Heart right ventricle (tissue), 16 donors: ENCODE data around the gene CHPF. TPM values are rescaled to one million over a fixed set of nuclear protein-coding genes. Genes with fewer than 3 reads are reported as not detected.

Experiments
- ATAC-seq, 8 donors: fragments of 200-7000 bp; cut with Tn5 transposase; one replicate each; pipeline ENCODE4 v1.9.1; 2020; ENCODE audit warnings: mild to moderate bottlenecking in 8 of 8, moderate library complexity in 8 of 8, moderate number of reproducible peaks in 1 of 8
- DNase-seq, 2 donors: peaks; one replicate each; pipeline ENCODE4 v3.0.0-alpha.2; 2020
- H3K27ac ChIP-seq, 10 donors: fragments of 200-600 bp; sonication (generic) in 2 of 10; one replicate each; pipeline versions ENCODE4 v1.5.0 to v1.8.0; 2020 to 2022; ENCODE audit warnings: mild to moderate bottlenecking in 3 of 10
- H3K27me3 ChIP-seq, 7 donors: fragments of 200-600 bp; one replicate each; pipeline ENCODE4 v1.8.0; 2021 to 2022; ENCODE audit warnings: mild to moderate bottlenecking in 2 of 7
- H3K36me3 ChIP-seq, 9 donors: fragments of 200-600 bp; sonication (generic) in 1 of 9; one replicate each; pipeline versions ENCODE4 v1.5.0 to v1.8.0; 2020 to 2022; ENCODE audit warnings: mild to moderate bottlenecking in 2 of 9
- H3K4me1 ChIP-seq, 9 donors: fragments of 200-600 bp; sonication (generic) in 1 of 9; one replicate each; pipeline versions ENCODE4 v1.5.0 to v1.8.0; 2020 to 2022; ENCODE audit warnings: mild to moderate bottlenecking in 4 of 9
- H3K4me3 ChIP-seq, 10 donors: fragments of 200-600 bp; sonication (generic) in 2 of 10; one replicate each; pipeline versions ENCODE4 v1.5.0 to v1.8.0; 2020 to 2022; ENCODE audit warnings: mild to moderate bottlenecking in 7 of 10, moderate library complexity in 2 of 10
- H3K9me3 ChIP-seq, 11 donors: fragments of 200-600 bp in 10 of 11; sonication (generic) in 2 of 11; one replicate each; pipeline versions ENCODE4 v1.5.0 to v1.8.0; 2013 to 2022; ENCODE audit warnings: mild to moderate bottlenecking in 2 of 11, control low read depth in 1 of 11, moderate library complexity in 1 of 11
- CTCF ChIP-seq, 9 donors: fragments of 200-600 bp; sonication (generic) in 2 of 9; IDR thresholded peaks; one replicate each; pipeline versions ENCODE4 v1.5.0 to v1.8.0; 2021 to 2022; ENCODE audit warnings: antibody characterized with exemption in 9 of 9, mild to moderate bottlenecking in 5 of 9, moderate library complexity in 1 of 9
- WGBS, 2 donors: extraction: QIAGEN DNeasy Blood & Tissue Kit; methylation state at CpG; one replicate each; pipeline ENCODE4 v1.1.7; 2013; ENCODE audit warnings: inconsistent platforms in 1 of 2; 5-methylcytosine and 5-hydroxymethylcytosine counted together
- intact Hi-C, 10 donors: fragments of 100-400 bp; cut with DNase I; formaldehyde crosslinking; loops; one replicate each; pipeline versions ENCODE4 v1.11.1 to v1.14.2; 2022
- polyA plus RNA-seq, 2 donors: library from polyadenylated mRNA; stranded (reverse); fragments of 200-250 nt; gene quantifications; one replicate each; pipeline ENCODE4 v1.2.3, GENCODE V29; 2013
- total RNA-seq, 10 donors: library from RNA; stranded (reverse); fragmentation: NEBNext Ultra II Directional in 3 of 10; extraction: Animal tissue kit (Norgen Biotek cat#: 25700) in 3 of 10; gene quantifications; one replicate each; pipeline versions ENCODE4 v1.2.1 to v1.2.4, GENCODE V29; 2021 to 2023
- donor health status: Arrhythmogenic right ventricular cardiomyopathy.
- donor health status: ischemic (EF 13 %, LVEDD 7.1; RV severe dilation, severe dysfunction).
- donor health status: healthy with polysubstance abuse.
- donor health status: DM: no; HTN: yes; CAD: no.
- donor health status: DM: no; HTN: no; CAD: no.
- donor health status: ischemic (EF 25% LVEDD 6.9; RV normal size, moderate dysfunction).
- donor health status: ischemic (EF 25% LVEDD 5.7; RV mildly dilated, moderate dysfunction).
- donor health status: healthy.
- donor health status: DM: yes; HTN: yes; CAD: no.
- donor health status: Ischemic cardiomyopathy.
- donor health status: ischemic (EF 35%, LVEDD 5.7; RV mildly dilated, moderate dysfunction).
- donor health status: nonischemic (EF 11% LVEDD 7.7; RV severe dilation, severe dysfunction).
- donor health status: DM: yes; HTN: yes; CAD: no.
- donor health status: PGD.
- donor health status: ischemic (EF 29% LVEDD 5.4; RV normal size, mild dysfunction).
- donor health status: nonischemic (EF 23%, LVEDD 6.1; RV moderate dilation, normal function).

The CHPF gene
- total and polyA plus RNA-seq, 12 donors = 66.5 to 221 (median 95.9) TPM

GRCh38 chr2:219575566-219576504 lies 32.2 kb upstream of the CHPF start:
- ATAC-seq (no peak), DNase-seq (no peak)
- 86 to 87% methylated on average over 6 of the region's 6 CpGs for WGBS, 2 donors
- no peak for TF ChIP-seq CTCF (IDR thresholded peaks at IDR 0.05)
- Histone ChIP-seq H3K4me3 (no peak overlapping the region), H3K36me3 (no peaks in the 10 kb centered on the region), H3K4me1 (peaks cover 0 to 26% (median 4%) of the 10 kb centered on the region in 9 donors), H3K9me3 (no peaks in the 10 kb centered on the region), H3K27ac (no peak overlapping the region), H3K27me3 (peaks cover 0 to 26% (median 3%) of the 10 kb centered on the region in 7 donors)
- intact Hi-C loops = no loop called here

GRCh38 chr2:219574484-219575311 lies 31.1 kb upstream of the CHPF start:
- 81 to 87% methylated on average over 22 of the region's 22 CpGs for WGBS, 2 donors
- peaks cover 0 to 36% (median 3%) of the 10 kb centered on the region in 7 donors for H3K27me3 ChIP-seq
- no peak for DNase-seq

GRCh38 chr2:219573166-219573565 lies 29.6 kb upstream of the CHPF start:
- Histone ChIP-seq H3K27ac (peak overlapping the region in 1 of 10 donors; percentile 95), H3K4me3 (no peak overlapping the region), H3K36me3 (peaks cover 0 to 10% (median 0%) of the 10 kb centered on the region in 9 donors), H3K4me1 (peaks cover 2 to 46% (median 13%) of the 10 kb centered on the region in 9 donors), H3K27me3 (peaks cover 0 to 46% (median 3%) of the 10 kb centered on the region in 7 donors), H3K9me3 (no peaks in the 10 kb centered on the region)
- no peak for TF ChIP-seq CTCF (IDR thresholded peaks at IDR 0.05)
- intact Hi-C loops = loop anchor here in 2 of 10 donors (5.0 kb wide), 3 partner anchors 49 to 69 kb away; partner anchors contain the start of gene SLC4A3 (in 1 of the 2)
- 69 to 76% methylated on average over 5 of the region's 5 CpGs for WGBS, 2 donors
- no peak for DNase-seq
- ATAC-seq = no peak

More at GRCh38 chr2:219574484-219575311, 31.1 kb upstream of the CHPF start:
- no peaks in the 10 kb centered on the region for H3K9me3 ChIP-seq
- H3K4me1 ChIP-seq = peaks cover 2 to 33% (median 10%) of the 10 kb centered on the region in 9 donors
- peak in 2 of 8 donors; percentile 2 to 14 for ATAC-seq
- no peak overlapping the region for H3K4me3 ChIP-seq
- peak overlapping the region in 3 of 10 donors; percentile 15 to 51 (median 23) for H3K27ac ChIP-seq
- TF ChIP-seq CTCF (IDR thresholded peaks at IDR 0.05) = no peak
- intact Hi-C loops = loop anchor here in 2 of 10 donors (5.0 kb wide), 3 partner anchors 48 to 68 kb away; partner anchors contain the start of gene SLC4A3 (in 1 of the 2)
- peaks cover 0 to under 1% (median 0%) of the 10 kb centered on the region in 9 donors for H3K36me3 ChIP-seq
